HFFc6 (cell line): ENCODE results near the gene DMAP1. TPM values are rescaled to one million over a fixed set of nuclear protein-coding genes. Genes with fewer than 3 reads are reported as not detected.
A peak's percentile ranks its signal among the peaks of the same experiment; 100 is the strongest.

ENCODE experiments used
- DNase-seq: peaks from one replicate; pipeline ENCODE4 v3.0.0-alpha.2; 2018
- H3K27ac Mint-ChIP-seq: 2 replicates; pipeline ENCODE4 v1.8.0; 2020; ENCODE audit warnings: mild to moderate bottlenecking, mixed read lengths
- H3K27me3 Mint-ChIP-seq: 2 replicates; pipeline ENCODE4 v1.8.0; 2021; ENCODE audit warnings: mild to moderate bottlenecking, moderate library complexity, mixed read lengths; ENCODE audit not compliant: insufficient read depth
- H3K36me3 Mint-ChIP-seq: 2 replicates; pipeline ENCODE4 v1.8.0; 2021; ENCODE audit warnings: low read depth, mixed read lengths
- H3K4me1 Mint-ChIP-seq: 2 replicates; pipeline ENCODE4 v1.8.0; 2020; ENCODE audit warnings: low read depth, mixed read lengths
- H3K4me3 Mint-ChIP-seq: 2 replicates; pipeline ENCODE4 v1.8.0; 2020; ENCODE audit warnings: mild to moderate bottlenecking, moderate library complexity, mixed read lengths
- H3K9me3 Mint-ChIP-seq: 2 replicates; pipeline ENCODE4 v1.8.0; 2020; ENCODE audit warnings: mild to moderate bottlenecking, mixed read lengths
- total RNA-seq, 6 experiments: library from RNA; stranded (reverse); fragmentation: NEBNext Ultra II Directional; extraction: Animal tissue kit (Norgen Biotek cat#: 25700); gene quantifications; 2 replicates in 1 of 6; 3 replicates in 5 of 6; pipeline ENCODE4 v1.2.3, GENCODE V29; 2021
- TF ChIP-seq, protein P1 (sequence below): fragments of 200-600 bp; sonication (generic); IDR thresholded peaks from 2 replicates; pipeline ENCODE4 v1.5.0; 2021; ENCODE audit warnings: antibody characterized with exemption, mild to moderate bottlenecking

Gene DMAP1
- total RNA-seq, 6 experiments from 2014 or later = 25.7 to 34.6 (median 30.1) TPM

DNA sequence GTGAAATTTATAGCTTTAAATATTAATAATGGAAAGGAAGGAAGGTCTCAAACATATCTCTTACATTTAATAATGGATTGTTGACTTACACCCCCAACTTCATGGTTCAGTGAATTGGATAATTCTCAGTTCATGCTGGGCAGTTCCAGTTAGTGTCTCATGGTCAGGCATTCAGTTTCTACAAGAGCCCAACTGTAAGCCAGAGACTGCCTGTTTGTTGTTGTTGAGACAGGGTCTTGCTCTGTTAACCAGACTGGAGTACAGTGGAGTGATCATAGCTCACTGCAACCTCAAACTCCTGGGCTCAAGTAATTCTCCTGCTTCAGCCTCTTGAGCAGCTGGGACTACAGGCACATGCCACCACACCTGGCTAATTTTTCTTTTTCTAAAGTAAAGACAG is 5.0 kb upstream of the DMAP1 start:
- DNase-seq = no peak
- Mint-ChIP-seq H3K36me3 (no peaks in the 10 kb centered on the region), H3K9me3 (no peaks in the 10 kb centered on the region), H3K27me3 (no peaks in the 10 kb centered on the region; the same call in 1 of the 2 replicates), H3K27ac (no peak overlapping the region), H3K4me3 (no peak overlapping the region), H3K4me1 (peaks cover 10% of the 10 kb centered on the region; the same call in 1 of the 2 replicates)
- TF ChIP-seq, protein P1, sequence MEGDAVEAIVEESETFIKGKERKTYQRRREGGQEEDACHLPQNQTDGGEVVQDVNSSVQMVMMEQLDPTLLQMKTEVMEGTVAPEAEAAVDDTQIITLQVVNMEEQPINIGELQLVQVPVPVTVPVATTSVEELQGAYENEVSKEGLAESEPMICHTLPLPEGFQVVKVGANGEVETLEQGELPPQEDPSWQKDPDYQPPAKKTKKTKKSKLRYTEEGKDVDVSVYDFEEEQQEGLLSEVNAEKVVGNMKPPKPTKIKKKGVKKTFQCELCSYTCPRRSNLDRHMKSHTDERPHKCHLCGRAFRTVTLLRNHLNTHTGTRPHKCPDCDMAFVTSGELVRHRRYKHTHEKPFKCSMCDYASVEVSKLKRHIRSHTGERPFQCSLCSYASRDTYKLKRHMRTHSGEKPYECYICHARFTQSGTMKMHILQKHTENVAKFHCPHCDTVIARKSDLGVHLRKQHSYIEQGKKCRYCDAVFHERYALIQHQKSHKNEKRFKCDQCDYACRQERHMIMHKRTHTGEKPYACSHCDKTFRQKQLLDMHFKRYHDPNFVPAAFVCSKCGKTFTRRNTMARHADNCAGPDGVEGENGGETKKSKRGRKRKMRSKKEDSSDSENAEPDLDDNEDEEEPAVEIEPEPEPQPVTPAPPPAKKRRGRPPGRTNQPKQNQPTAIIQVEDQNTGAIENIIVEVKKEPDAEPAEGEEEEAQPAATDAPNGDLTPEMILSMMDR = no peak

DNA sequence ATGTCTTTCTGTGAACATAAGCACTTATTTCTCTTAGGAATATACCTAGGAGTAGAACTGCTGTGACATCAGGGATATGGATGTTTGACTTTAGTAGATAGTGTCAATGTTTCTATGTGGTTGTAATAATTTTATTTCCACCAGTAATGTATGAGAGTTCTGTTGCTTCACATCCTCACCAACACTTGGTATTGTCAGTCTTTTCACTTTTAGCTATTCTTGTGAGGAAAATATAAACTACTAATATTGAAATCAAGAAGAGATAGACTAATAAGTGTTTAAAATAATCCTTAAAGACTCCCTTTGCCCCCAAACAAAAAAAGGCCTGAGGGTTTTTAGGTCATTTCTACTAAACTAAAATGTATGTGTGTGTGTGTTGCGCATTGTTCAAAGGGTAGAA is 2.7 kb upstream of the DMAP1 start:
- H3K36me3 Mint-ChIP-seq = no peaks in the 10 kb centered on the region
- H3K9me3 Mint-ChIP-seq = no peaks in the 10 kb centered on the region
- no peak for DNase-seq
- H3K27ac Mint-ChIP-seq = no peak overlapping the region
- TF ChIP-seq, protein P1 = no peak
- H3K4me3 Mint-ChIP-seq = no peak overlapping the region
- peaks cover 23% of the 10 kb centered on the region for H3K4me1 Mint-ChIP-seq
- no peaks in the 10 kb centered on the region; the same call in 1 of the 2 replicates for H3K27me3 Mint-ChIP-seq

DNA sequence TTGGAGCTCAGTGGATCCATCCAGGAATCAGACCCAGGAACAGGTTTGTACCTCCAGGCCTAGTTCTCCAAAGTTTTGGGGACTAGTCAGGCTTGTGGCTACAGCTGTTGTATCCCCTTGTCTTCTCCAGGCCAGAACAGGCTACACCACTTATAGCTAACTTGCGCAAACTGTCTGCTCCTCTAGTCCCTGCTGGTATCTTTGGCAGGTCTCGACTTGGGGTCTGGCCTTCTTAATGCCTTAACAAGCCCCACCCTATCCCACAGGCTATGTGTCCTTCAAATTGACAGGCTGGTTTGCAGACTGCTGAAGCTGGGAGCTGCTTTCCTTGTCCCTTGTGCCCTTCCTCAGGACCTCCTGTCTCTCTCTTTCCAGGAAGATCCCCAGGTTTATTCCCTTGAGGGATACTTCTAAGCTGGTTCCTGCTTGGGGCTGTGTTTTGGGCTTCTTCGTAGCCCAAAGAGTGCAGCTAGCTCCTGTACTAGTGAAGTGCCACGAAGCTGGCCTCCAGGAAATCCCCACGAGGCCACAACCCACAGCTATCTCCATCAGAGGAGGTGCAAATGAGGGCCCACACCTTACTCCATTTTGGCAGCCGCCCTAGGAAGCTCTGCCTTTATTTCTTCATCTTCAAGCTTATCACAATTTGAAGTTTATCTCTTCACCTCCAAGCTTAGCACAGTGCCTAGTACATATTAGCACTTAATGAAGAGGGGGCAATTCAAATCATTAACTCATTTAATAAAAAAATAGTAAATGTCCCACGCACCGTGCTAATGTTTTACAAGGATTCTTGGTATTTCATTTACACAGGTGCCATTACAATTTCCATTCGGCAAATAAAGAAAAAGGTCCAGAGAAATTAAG is 683 bp upstream of the DMAP1 start:
- H3K36me3 Mint-ChIP-seq = 0 out of 2 replicates have a peak, but pooled peaks cover 5% of the 10 kb centered on the region

DNA sequence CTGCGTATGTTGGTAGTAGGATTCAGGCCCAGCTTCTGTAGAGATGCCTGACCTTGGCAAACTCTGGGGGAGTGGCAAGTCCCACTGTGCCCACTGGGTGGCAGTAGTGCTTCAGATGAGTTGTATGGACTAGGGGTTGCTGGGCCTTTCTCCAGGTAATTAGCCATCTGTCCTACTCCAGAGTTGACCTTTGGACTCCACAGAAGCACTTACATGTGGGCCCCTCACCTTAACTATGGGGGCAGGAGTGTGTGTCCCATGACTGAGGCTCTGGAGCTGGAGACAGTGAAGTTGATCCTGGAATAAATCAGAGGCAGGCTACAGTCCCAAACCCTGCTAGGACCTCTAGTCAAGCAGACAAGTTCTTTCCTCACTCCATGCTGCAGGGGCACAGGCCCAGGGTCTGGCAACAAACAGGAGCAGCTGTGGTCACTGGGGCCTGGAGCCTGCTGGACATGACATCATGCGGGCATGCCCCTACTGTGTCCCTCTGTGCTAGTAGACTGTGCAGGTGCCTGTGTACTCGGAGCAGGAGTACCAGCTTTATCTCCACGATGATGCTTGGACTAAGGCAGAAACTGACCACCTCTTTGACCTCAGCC is 4.6 kb downstream of the DMAP1 start:
- peaks cover 26% of the 10 kb centered on the region for H3K4me1 Mint-ChIP-seq
- peak; percentile 35 for DNase-seq
- H3K27me3 Mint-ChIP-seq = peaks cover 2% of the 10 kb centered on the region
- H3K36me3 Mint-ChIP-seq = 0 out of 2 replicates have a peak, but pooled peaks cover 10% of the 10 kb centered on the region
- H3K9me3 Mint-ChIP-seq = no peaks in the 10 kb centered on the region
- no peak overlapping the region for H3K4me3 Mint-ChIP-seq
- TF ChIP-seq, protein P1 = peak; percentile 95
- no peak overlapping the region for H3K27ac Mint-ChIP-seq

More for the DNA sequence above, 683 bp upstream of the DMAP1 start:
- no peaks in the 10 kb centered on the region for H3K9me3 Mint-ChIP-seq
- H3K27me3 Mint-ChIP-seq = peaks cover 2% of the 10 kb centered on the region
- TF ChIP-seq, protein P1 = no peak
- H3K4me1 Mint-ChIP-seq = peaks cover 23% of the 10 kb centered on the region
- H3K4me3 Mint-ChIP-seq = peak overlapping the region; percentile 90
- peak overlapping the region; percentile 63 for H3K27ac Mint-ChIP-seq
- no peak for DNase-seq

DNA sequence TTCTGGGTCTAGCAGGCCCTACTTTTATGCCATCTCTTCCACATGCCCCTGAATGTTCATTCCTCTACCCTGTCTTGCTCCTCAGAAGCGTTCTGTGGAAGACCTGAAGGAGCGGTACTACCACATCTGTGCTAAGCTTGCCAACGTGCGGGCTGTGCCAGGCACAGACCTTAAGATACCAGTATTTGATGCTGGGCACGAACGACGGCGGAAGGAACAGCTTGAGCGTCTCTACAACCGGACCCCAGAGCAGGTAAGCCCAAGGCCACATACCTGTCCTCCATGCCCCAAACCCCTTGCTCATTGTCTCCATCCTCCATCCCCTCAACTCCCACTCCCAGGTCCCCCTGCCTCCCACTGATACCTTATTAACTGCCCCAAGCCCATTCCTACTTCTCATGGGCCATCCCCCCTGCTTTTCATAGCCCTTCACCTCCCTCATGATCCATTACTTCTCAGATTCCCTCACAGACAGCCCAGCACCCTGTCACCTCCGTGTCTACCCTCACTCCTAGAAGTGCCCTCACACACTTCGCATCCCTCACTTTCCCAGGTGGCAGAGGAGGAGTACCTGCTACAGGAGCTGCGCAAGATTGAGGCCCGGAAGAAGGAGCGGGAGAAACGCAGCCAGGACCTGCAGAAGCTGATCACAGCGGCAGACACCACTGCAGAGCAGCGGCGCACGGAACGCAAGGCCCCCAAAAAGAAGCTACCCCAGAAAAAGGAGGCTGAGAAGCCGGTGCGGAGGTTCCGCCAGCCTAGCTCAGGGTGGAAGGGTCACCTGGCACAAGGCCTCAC is 5.4 kb downstream of the DMAP1 start:
- Mint-ChIP-seq H3K27me3 (peaks cover 2% of the 10 kb centered on the region), H3K4me1 (peaks cover 22% of the 10 kb centered on the region), H3K36me3 (0 out of 2 replicates have a peak, but pooled peaks cover 10% of the 10 kb centered on the region), H3K9me3 (no peaks in the 10 kb centered on the region), H3K4me3 (no peak overlapping the region), H3K27ac (no peak overlapping the region)
- TF ChIP-seq, protein P1 = no peak
- no peak for DNase-seq
